ENCODE data around the gene PITRM1.
A peak's percentile ranks its signal among the peaks of the same experiment; 100 is the strongest.
"Not testable (repeated sequence)": the region's sequence is repeated elsewhere in the genome, so short reads cannot be mapped to it uniquely, and the experiment has no call there.

Gene PITRM1

GRCh38 chr10:3172446-3173170, at the start of gene PITRM1:
PITRM1 (minus strand) TSS chr10:3172782; CDS start chr10:3172772, 10 bp downstream.
- H3K4me3 Mint-ChIP-seq: peak within 1 kb of the TSS; percentile 94
- peak within 1 kb of the TSS; percentile 95 for H3K27ac Mint-ChIP-seq
- H3K9me3 Mint-ChIP-seq (ENCODE audit: low read depth): no peaks in the 10 kb centered on the region
- peaks cover 6% of the 10 kb centered on the region for H3K36me3 Mint-ChIP-seq
- peaks cover 29% of the 10 kb centered on the region for H3K4me1 Mint-ChIP-seq (ENCODE audit: low read depth)
- no peaks in the 10 kb centered on the region for H3K27me3 Mint-ChIP-seq

- H3K27ac Mint-ChIP-seq: no peak overlapping the region
- H3K27me3 Mint-ChIP-seq: peaks cover 7% of the 10 kb centered on the region
- peaks cover 3% of the 10 kb centered on the region for H3K9me3 Mint-ChIP-seq (ENCODE audit: low read depth)
- H3K4me3 Mint-ChIP-seq: no peak overlapping the region
- H3K4me1 Mint-ChIP-seq (ENCODE audit: low read depth): peaks cover 3% of the 10 kb centered on the region
- H3K36me3 Mint-ChIP-seq: no peaks in the 10 kb centered on the region
These were observed 49.5 kb upstream of the PITRM1 start for GRCh38 chr10:3222068-3222467.

- not testable (repeated sequence) for H3K4me1 Mint-ChIP-seq (ENCODE audit: low read depth)
These were observed 49.0 kb upstream of the PITRM1 start for GRCh38 chr10:3221601-3222000.

GRCh38 chr10:3220853-3221252, 48.3 kb upstream of the PITRM1 start:
- no peaks in the 10 kb centered on the region for H3K36me3 Mint-ChIP-seq
- peaks cover 3% of the 10 kb centered on the region for H3K9me3 Mint-ChIP-seq (ENCODE audit: low read depth)
- no peaks in the 10 kb centered on the region for H3K4me1 Mint-ChIP-seq (ENCODE audit: low read depth)
- no peak overlapping the region for H3K4me3 Mint-ChIP-seq
- peaks cover 7% of the 10 kb centered on the region for H3K27me3 Mint-ChIP-seq
- H3K27ac Mint-ChIP-seq: no peak overlapping the region

More at GRCh38 chr10:3221601-3222000, 49.0 kb upstream of the PITRM1 start:
- H3K9me3 Mint-ChIP-seq (ENCODE audit: low read depth); H3K27me3 Mint-ChIP-seq; H3K36me3 Mint-ChIP-seq; H3K27ac Mint-ChIP-seq; H3K4me3 Mint-ChIP-seq: not testable (repeated sequence)

- not testable (repeated sequence) for H3K9me3 Mint-ChIP-seq (ENCODE audit: low read depth); H3K27me3 Mint-ChIP-seq; H3K27ac Mint-ChIP-seq; H3K4me1 Mint-ChIP-seq (ENCODE audit: low read depth); H3K36me3 Mint-ChIP-seq; H3K4me3 Mint-ChIP-seq
These were observed 46.5 kb upstream of the PITRM1 start for GRCh38 chr10:3219021-3219628.

- Mint-ChIP-seq H3K4me3 (no peak overlapping the region), H3K27ac (no peak overlapping the region), H3K4me1 (ENCODE audit: low read depth) (no peaks in the 10 kb centered on the region), H3K9me3 (ENCODE audit: low read depth) (peaks cover 3% of the 10 kb centered on the region), H3K36me3 (no peaks in the 10 kb centered on the region), H3K27me3 (peaks cover 9% of the 10 kb centered on the region)
These were observed 45.3 kb upstream of the PITRM1 start for GRCh38 chr10:3217853-3218252.

GRCh38 chr10:3217301-3217700, 44.7 kb upstream of the PITRM1 start:
- Mint-ChIP-seq H3K27ac (no peak overlapping the region), H3K27me3 (peaks cover 9% of the 10 kb centered on the region), H3K9me3 (ENCODE audit: low read depth) (peaks cover 3% of the 10 kb centered on the region), H3K36me3 (no peaks in the 10 kb centered on the region), H3K4me3 (no peak overlapping the region), H3K4me1 (ENCODE audit: low read depth) (no peaks in the 10 kb centered on the region)

- Mint-ChIP-seq H3K4me1 (ENCODE audit: low read depth) (no peaks in the 10 kb centered on the region), H3K27ac (no peak overlapping the region), H3K36me3 (no peaks in the 10 kb centered on the region), H3K9me3 (ENCODE audit: low read depth) (peaks cover 3% of the 10 kb centered on the region), H3K27me3 (peaks cover 7% of the 10 kb centered on the region), H3K4me3 (no peak overlapping the region)
These were observed 42.7 kb upstream of the PITRM1 start for GRCh38 chr10:3215153-3215775.

- Mint-ChIP-seq H3K9me3 (ENCODE audit: low read depth) (no peaks in the 10 kb centered on the region), H3K27me3 (peaks cover 6% of the 10 kb centered on the region), H3K36me3 (no peaks in the 10 kb centered on the region), H3K4me3 (no peak overlapping the region), H3K4me1 (ENCODE audit: low read depth) (no peaks in the 10 kb centered on the region), H3K27ac (no peak overlapping the region)
These were observed 41.4 kb upstream of the PITRM1 start for GRCh38 chr10:3213758-3214515.

GRCh38 chr10:3213208-3213607, 40.6 kb upstream of the PITRM1 start:
- Mint-ChIP-seq H3K27me3 (peaks cover 4% of the 10 kb centered on the region), H3K4me1 (ENCODE audit: low read depth) (no peaks in the 10 kb centered on the region), H3K9me3 (ENCODE audit: low read depth) (no peaks in the 10 kb centered on the region), H3K36me3 (no peaks in the 10 kb centered on the region), H3K27ac (no peak overlapping the region), H3K4me3 (no peak overlapping the region)

GRCh38 chr10:3210251-3210877, 37.8 kb upstream of the PITRM1 start:
- H3K9me3 Mint-ChIP-seq (ENCODE audit: low read depth): no peaks in the 10 kb centered on the region
- H3K36me3 Mint-ChIP-seq: no peaks in the 10 kb centered on the region
- H3K4me1 Mint-ChIP-seq (ENCODE audit: low read depth): no peaks in the 10 kb centered on the region
- H3K27ac Mint-ChIP-seq: no peak overlapping the region
- peaks cover 9% of the 10 kb centered on the region for H3K27me3 Mint-ChIP-seq
- H3K4me3 Mint-ChIP-seq: no peak overlapping the region

GRCh38 chr10:3208481-3209406, 36.2 kb upstream of the PITRM1 start:
- H3K4me1 Mint-ChIP-seq (ENCODE audit: low read depth): no peaks in the 10 kb centered on the region
- peaks cover 13% of the 10 kb centered on the region for H3K27me3 Mint-ChIP-seq
- H3K4me3 Mint-ChIP-seq: no peak overlapping the region
- no peaks in the 10 kb centered on the region for H3K9me3 Mint-ChIP-seq (ENCODE audit: low read depth)
- H3K36me3 Mint-ChIP-seq: no peaks in the 10 kb centered on the region
- H3K27ac Mint-ChIP-seq: no peak overlapping the region

GRCh38 chr10:3207351-3207750, 34.8 kb upstream of the PITRM1 start:
- Mint-ChIP-seq H3K27ac (no peak overlapping the region), H3K4me3 (no peak overlapping the region), H3K27me3 (peaks cover 15% of the 10 kb centered on the region), H3K9me3 (ENCODE audit: low read depth) (no peaks in the 10 kb centered on the region), H3K36me3 (no peaks in the 10 kb centered on the region), H3K4me1 (ENCODE audit: low read depth) (no peaks in the 10 kb centered on the region)

All from activated naive CD8-positive, alpha-beta T cell (primary cell).